HUES64 (cell line): ENCODE measurements around the gene ZSCAN12. TPM values are rescaled to one million over a fixed set of nuclear protein-coding genes. Genes with fewer than 3 reads are reported as not detected.
A peak's percentile ranks its signal among the peaks of the same experiment; 100 is the strongest.
"Not testable (repeated sequence)": the region's sequence is repeated elsewhere in the genome, so short reads cannot be mapped to it uniquely, and the experiment has no call there.

Experiments
- H3K27ac ChIP-seq: 2 replicates; pipeline ENCODE4 v1.7.0; 2013; ENCODE audit warnings: low read depth, low read length, inconsistent platforms
- H3K27me3 ChIP-seq: 2 replicates; pipeline ENCODE4 v1.6.1; 2013; ENCODE audit warnings: mild to moderate bottlenecking, low read length; ENCODE audit not compliant: insufficient read depth
- H3K36me3 ChIP-seq: 2 replicates; pipeline ENCODE4 v1.6.1; 2013; ENCODE audit warnings: mild to moderate bottlenecking, low read length; ENCODE audit not compliant: insufficient read depth
- H3K4me1 ChIP-seq: 2 replicates; pipeline ENCODE4 v1.6.1; 2013; ENCODE audit warnings: mild to moderate bottlenecking, low read length, moderate library complexity; ENCODE audit not compliant: insufficient read depth
- H3K4me3 ChIP-seq: 2 replicates; pipeline ENCODE4 v1.5.1; 2013; ENCODE audit warnings: mild to moderate bottlenecking, low read length, moderate library complexity
- H3K9ac ChIP-seq: 2 replicates; pipeline ENCODE4 v1.6.1; 2013; ENCODE audit warnings: mild to moderate bottlenecking, low read depth, low read length
- H3K9me3 ChIP-seq: 2 replicates; pipeline ENCODE4 v1.6.1; 2013; ENCODE audit warnings: low read depth, low read length; ENCODE audit not compliant: insufficient read depth
- WGBS: fragments of 150-250, 120-280 bp; methylation state at CpG from one replicate; pipeline ENCODE4 v1.1.7; 2013; ENCODE audit warnings: missing lambda C conversion rate; 5-methylcytosine and 5-hydroxymethylcytosine counted together
- polyA plus RNA-seq, 2 experiments: library from polyadenylated mRNA; stranded (reverse); fragments of 50-300 nt; gene quantifications; one replicate each; pipeline ENCODE4 v1.2.3, GENCODE V29; 2013

ZSCAN12 gene
- polyA plus RNA-seq (2013, experiment 1 of 2) = 6.6 TPM
- 7.4 TPM for polyA plus RNA-seq (2013, experiment 2 of 2)

- peaks cover 31% of the 10 kb centered on the region for H3K27me3 ChIP-seq
- H3K4me3 ChIP-seq = peak within 1 kb of the TSS; percentile 89
- WGBS = under 1% methylated on average over 49 of the region's 49 CpGs
- peaks cover 35% of the 10 kb centered on the region for H3K36me3 ChIP-seq
- peak within 1 kb of the TSS; percentile 89 for H3K9ac ChIP-seq
- peaks cover 11% of the 10 kb centered on the region; the same call in 1 of the 2 replicates for H3K4me1 ChIP-seq
- peak within 1 kb of the TSS; percentile 85 for H3K27ac ChIP-seq
- H3K9me3 ChIP-seq = no peaks in the 10 kb centered on the region
Observed at GRCh38 chr6:28399350-28400121, at the start of gene ZSCAN12. Gene ZSCAN12 (minus strand): TSS chr6:28399747. CDS start chr6:28398405, 1,342 bp downstream.

GRCh38 chr6:28449056-28449455, 49.5 kb upstream of the ZSCAN12 start:
- H3K4me1 ChIP-seq = no peaks in the 10 kb centered on the region
- whole genome bisulfite sequencing = 75% methylated on average over 1 of the region's 1 CpG
- H3K4me3 ChIP-seq = no peak overlapping the region
- H3K36me3 ChIP-seq = no peaks in the 10 kb centered on the region
- no peaks in the 10 kb centered on the region for H3K9me3 ChIP-seq
- no peak overlapping the region for H3K9ac ChIP-seq
- no peak overlapping the region for H3K27ac ChIP-seq
- H3K27me3 ChIP-seq = peaks cover 20% of the 10 kb centered on the region; the same call in 1 of the 2 replicates

- peak overlapping the region; percentile 77 for H3K4me3 ChIP-seq
- not testable (repeated sequence) for H3K4me1 ChIP-seq, H3K36me3 ChIP-seq, H3K27me3 ChIP-seq, H3K27ac ChIP-seq, H3K9me3 ChIP-seq
- peak overlapping the region; percentile 79 for H3K9ac ChIP-seq
Observed at GRCh38 chr6:28447512-28447906, 48.0 kb upstream of the ZSCAN12 start.

GRCh38 chr6:28446818-28447511, 47.4 kb upstream of the ZSCAN12 start:
- Histone ChIP-seq H3K4me3 (peak overlapping the region; percentile 77), H3K9ac (peak overlapping the region; percentile 79)
- WGBS = 3% methylated on average over 34 of the region's 36 CpGs

GRCh38 chr6:28444759-28445158, 45.2 kb upstream of the ZSCAN12 start:
- 96% methylated on average over 3 of the region's 3 CpGs for WGBS
- not testable (repeated sequence) for H3K36me3 ChIP-seq, H3K4me3 ChIP-seq, H3K27me3 ChIP-seq, H3K27ac ChIP-seq, H3K9me3 ChIP-seq, H3K9ac ChIP-seq, H3K4me1 ChIP-seq

More at GRCh38 chr6:28446818-28447511, 47.4 kb upstream of the ZSCAN12 start:
- Histone ChIP-seq H3K36me3 (no peaks in the 10 kb centered on the region), H3K4me1 (peaks cover 5% of the 10 kb centered on the region; the same call in 1 of the 2 replicates), H3K9me3 (no peaks in the 10 kb centered on the region), H3K27ac (no peak overlapping the region; the same call in 1 of the 2 replicates), H3K27me3 (peaks cover 6% of the 10 kb centered on the region; the same call in 1 of the 2 replicates)

GRCh38 chr6:28443112-28443773, 43.7 kb upstream of the ZSCAN12 start, which contains the start of gene ZSCAN23:
Gene ZSCAN23 (minus strand): TSS chr6:28443491. CDS start chr6:28436266, 7,225 bp downstream.
- no peaks in the 10 kb centered on the region for H3K36me3 ChIP-seq
- peak within 1 kb of the TSS; percentile 79 for H3K27ac ChIP-seq
- no peaks in the 10 kb centered on the region for H3K27me3 ChIP-seq
- H3K4me1 ChIP-seq = peaks cover 5% of the 10 kb centered on the region; the same call in 1 of the 2 replicates
- under 1% methylated on average over 32 of the region's 32 CpGs for WGBS
- H3K4me3 ChIP-seq = peak within 1 kb of the TSS; percentile 79
- peak within 1 kb of the TSS; percentile 79 for H3K9ac ChIP-seq
- H3K9me3 ChIP-seq = no peaks in the 10 kb centered on the region

GRCh38 chr6:28442586-28442985, 43.0 kb upstream of the ZSCAN12 start:
- 55% methylated on average over 5 of the region's 7 CpGs for WGBS
- no peaks in the 10 kb centered on the region for H3K36me3 ChIP-seq
- no peaks in the 10 kb centered on the region for H3K9me3 ChIP-seq
- H3K27me3 ChIP-seq = no peaks in the 10 kb centered on the region
- peak overlapping the region; percentile 79 for H3K9ac ChIP-seq
- H3K4me1 ChIP-seq = peaks cover 5% of the 10 kb centered on the region; the same call in 1 of the 2 replicates
- peak overlapping the region; percentile 79 for H3K4me3 ChIP-seq
- peak overlapping the region; percentile 79 for H3K27ac ChIP-seq

- 96% methylated on average over 3 of the region's 3 CpGs for WGBS
- Histone ChIP-seq H3K4me3 (no peak overlapping the region), H3K9me3 (no peaks in the 10 kb centered on the region), H3K27ac (no peak overlapping the region), H3K9ac (no peak overlapping the region), H3K27me3 (no peaks in the 10 kb centered on the region), H3K4me1 (no peaks in the 10 kb centered on the region), H3K36me3 (peaks cover 35% of the 10 kb centered on the region)
Observed at GRCh38 chr6:28436404-28436803, 36.9 kb upstream of the ZSCAN12 start.

GRCh38 chr6:28433119-28433518, 33.6 kb upstream of the ZSCAN12 start:
- H3K9ac ChIP-seq = no peak overlapping the region
- no peak overlapping the region for H3K27ac ChIP-seq
- no peaks in the 10 kb centered on the region for H3K9me3 ChIP-seq
- H3K4me1 ChIP-seq = no peaks in the 10 kb centered on the region
- H3K27me3 ChIP-seq = no peaks in the 10 kb centered on the region
- no peak overlapping the region for H3K4me3 ChIP-seq
- peaks cover 42% of the 10 kb centered on the region for H3K36me3 ChIP-seq

- Histone ChIP-seq H3K27me3 (no peaks in the 10 kb centered on the region), H3K4me3 (no peak overlapping the region), H3K9me3 (0 out of 2 replicates have a peak, but pooled peaks cover 7% of the 10 kb centered on the region), H3K9ac (no peak overlapping the region), H3K4me1 (no peaks in the 10 kb centered on the region), H3K36me3 (peaks cover 53% of the 10 kb centered on the region), H3K27ac (no peak overlapping the region)
- 95% methylated on average over 16 of the region's 16 CpGs for WGBS
Observed at GRCh38 chr6:28429781-28430180, 30.2 kb upstream of the ZSCAN12 start.
